Measurements from ENCODE around the gene RRAGC. TPM values are rescaled to one million over a fixed set of nuclear protein-coding genes. Genes with fewer than 3 reads are reported as not detected.

The RRAGC gene
- total and polyA plus RNA-seq, 2 of the 13 experiments (the other 11 are each of a cell fraction or from before 2014, with no cell fraction given), result 7.6 to 8.0 TPM

- Histone ChIP-seq H3K27me3 (ENCODE audit: control insufficient read depth in 1 of 2, insufficient read depth in 2 of 2, low read length in 2 of 2) (no peaks in the 10 kb centered on the region; a peak in 1 of 5 replicates), H3K4me1 (ENCODE audit: insufficient read depth, low read length) (no peaks in the 10 kb centered on the region), H3K9ac (ENCODE audit: insufficient read depth, low read depth, low read length) (no peak overlapping the region), H3K4me3 (replicated peaks in 1 of 3; ENCODE audit: insufficient read depth in 1 of 3, low read depth in 2 of 3, low read length in 3 of 3) (no peak overlapping the region), H3K9me3 (ENCODE audit: low read length) (no peaks in the 10 kb centered on the region), H3K27ac (ENCODE audit: extremely low read length, insufficient read depth, low read length) (no peak overlapping the region), H3K4me2 (ENCODE audit: low read depth, low read length) (no peak overlapping the region), H3K79me2 (ENCODE audit: insufficient read depth, low read length) (no peaks in the 10 kb centered on the region), H4K20me1 (ENCODE audit: insufficient read depth, low read length) (no peaks in the 10 kb centered on the region), H2AFZ (ENCODE audit: low read length) (no peak overlapping the region), H3K36me3 (replicated peaks in 1 of 2; ENCODE audit: control insufficient read depth in 1 of 2, insufficient read depth in 2 of 2, low read length in 2 of 2) (peaks cover 8 to 44% of the 10 kb centered on the region in 2 experiments)
- ChIA-PET CTCF (ENCODE audit: low intra/inter-chr PET ratio, low total read pairs) (no interaction called here), POLR2A (no interaction called here)
- in situ Hi-C loops (cut with HindIII; ENCODE audit: extremely low pct_ligation_motif_present, low pct_unique_long_range_greater_than_20kb), result no loop called here
- WGBS (ENCODE audit: low lambda C conversion rate), result 96% methylated on average over 2 of the region's 2 CpGs
- intact Hi-C loops (cut with micrococcal nuclease; ENCODE audit: unreplicated experiment), result no loop called here
- DNase-seq (ENCODE audit: low spot score), result no peak
- FAIRE-seq, result no peak
- TF ChIP-seq SRY (CRISPR knock-in tag; IDR thresholded peaks at IDR 0.05) (no peak), EED (CRISPR knock-in tag; IDR thresholded peaks at IDR 0.05) (no peak), BRCA1 (CRISPR knock-in tag; IDR thresholded peaks at IDR 0.05) (no peak), HIVEP1 (CRISPR knock-in tag; IDR thresholded peaks at IDR 0.05) (no peak), ZFP1 (CRISPR knock-in tag; IDR thresholded peaks at IDR 0.05) (no peak), MTF1 (CRISPR knock-in tag; IDR thresholded peaks at IDR 0.05) (no peak), CEBPZ (IDR thresholded peaks at IDR 0.05; ENCODE audit: low read length) (no peak), CCAR2 (optimal IDR thresholded peaks at IDR 0.05; ENCODE audit: low read depth, low read length) (no peak), HNRNPLL (IDR thresholded peaks at IDR 0.05; ENCODE audit: low read depth, low read length, poor library complexity, severe bottlenecking) (no peak), MLLT10 (CRISPR knock-in tag; IDR thresholded peaks at IDR 0.05) (no peak), REST (IDR thresholded peaks at IDR 0.05; ENCODE audit: borderline replicate concordance in 1 of 2, low read depth in 1 of 2, low read length in 2 of 2) (no peak), SALL1 (CRISPR knock-in tag; IDR thresholded peaks at IDR 0.05) (no peak), ZUFSP (CRISPR knock-in tag; IDR thresholded peaks at IDR 0.05; ENCODE audit: borderline replicate concordance) (no peak), TFDP2 (CRISPR knock-in tag; IDR thresholded peaks at IDR 0.05) (no peak), FOXC1 (CRISPR knock-in tag; IDR thresholded peaks at IDR 0.05; ENCODE audit: borderline replicate concordance) (no peak)
- BruUV-seq (replicated peaks), result no TSS peak
- no peak for ATAC-seq
These were observed 19.3 kb downstream of the RRAGC start for GRCh38 chr1:38840281-38840680.
